Adipocyte (in vitro differentiated cells): ENCODE measurements around the gene TMEM204.

ENCODE experiments used
- DNase-seq: peaks from one replicate; pipeline ENCODE4 v3.0.0-alpha.2; 2015; ENCODE audit warnings: low read depth
- H3K27me3 ChIP-seq: replicated peaks from 2 replicates; pipeline ENCODE4 v1.7.0; 2013; ENCODE audit warnings: mild to moderate bottlenecking, low read length, moderate library complexity; ENCODE audit not compliant: control insufficient read depth, insufficient read depth
- H3K36me3 ChIP-seq: 2 replicates; pipeline ENCODE4 v1.7.0; 2013; ENCODE audit warnings: low read length, mild to moderate bottlenecking, moderate library complexity; ENCODE audit not compliant: control insufficient read depth, insufficient read depth, severe bottlenecking
- H3K4me1 ChIP-seq: 2 replicates; pipeline ENCODE4 v1.7.0; 2013; ENCODE audit warnings: mild to moderate bottlenecking, low read length, moderate library complexity; ENCODE audit not compliant: control insufficient read depth, insufficient read depth
- H3K4me3 ChIP-seq: 2 replicates; pipeline ENCODE4 v1.7.0; 2013; ENCODE audit warnings: mild to moderate bottlenecking, low read length, moderate library complexity
- H3K9ac ChIP-seq: 2 replicates; pipeline ENCODE4 v1.7.0; 2013; ENCODE audit warnings: mild to moderate bottlenecking, low read length, moderate library complexity
- H3K9me3 ChIP-seq: 2 replicates; pipeline ENCODE4 v1.7.0; 2013; ENCODE audit warnings: mild to moderate bottlenecking, low read length, moderate library complexity; ENCODE audit not compliant: control insufficient read depth

The TMEM204 gene

GRCh38 chr16:1543085-1543896 lies 9.8 kb downstream of the TMEM204 start:
- DNase-seq, result no peak
- H3K4me3 ChIP-seq, result no peak overlapping the region
- H3K9ac ChIP-seq, result no peak overlapping the region
- H3K27me3 ChIP-seq, result no peaks in the 10 kb centered on the region
- H3K4me1 ChIP-seq, result peaks cover 12% of the 10 kb centered on the region
- no peaks in the 10 kb centered on the region for H3K9me3 ChIP-seq
- peaks cover 18% of the 10 kb centered on the region for H3K36me3 ChIP-seq

GRCh38 chr16:1545044-1546040 lies 11.9 kb downstream of the TMEM204 start:
- Histone ChIP-seq H3K27me3 (no peaks in the 10 kb centered on the region), H3K4me3 (no peak overlapping the region), H3K4me1 (peaks cover 14% of the 10 kb centered on the region), H3K9ac (peak overlapping the region; percentile 38), H3K36me3 (peaks cover 17% of the 10 kb centered on the region), H3K9me3 (no peaks in the 10 kb centered on the region)
- no peak for DNase-seq

- no peak for DNase-seq
- H3K9me3 ChIP-seq, result no peaks in the 10 kb centered on the region
- peaks cover 17% of the 10 kb centered on the region for H3K4me1 ChIP-seq
- H3K4me3 ChIP-seq, result no peak overlapping the region
- no peaks in the 10 kb centered on the region for H3K27me3 ChIP-seq
- H3K9ac ChIP-seq, result no peak overlapping the region
- H3K36me3 ChIP-seq, result peaks cover 21% of the 10 kb centered on the region
Measured at GRCh38 chr16:1546430-1546829, 13.0 kb downstream of the TMEM204 start.

GRCh38 chr16:1548233-1548632 lies 14.8 kb downstream of the TMEM204 start:
- Histone ChIP-seq H3K4me3 (no peak overlapping the region), H3K27me3 (no peaks in the 10 kb centered on the region), H3K9ac (no peak overlapping the region), H3K9me3 (no peaks in the 10 kb centered on the region), H3K4me1 (peaks cover 17% of the 10 kb centered on the region), H3K36me3 (peaks cover 12% of the 10 kb centered on the region)
- peak; percentile 32 for DNase-seq

- H3K4me3 ChIP-seq, result no peak overlapping the region
- peaks cover 12% of the 10 kb centered on the region for H3K36me3 ChIP-seq
- no peak for DNase-seq
- H3K4me1 ChIP-seq, result peaks cover 12% of the 10 kb centered on the region
- H3K27me3 ChIP-seq, result no peaks in the 10 kb centered on the region
- H3K9me3 ChIP-seq, result no peaks in the 10 kb centered on the region
- no peak overlapping the region for H3K9ac ChIP-seq
Measured at GRCh38 chr16:1548727-1549126, 15.3 kb downstream of the TMEM204 start.

- DNase-seq, result no peak
- H3K9me3 ChIP-seq, result no peaks in the 10 kb centered on the region
Measured at GRCh38 chr16:1550069-1550468, 16.6 kb downstream of the TMEM204 start.

GRCh38 chr16:1550696-1551095 lies 17.2 kb downstream of the TMEM204 start:
- Histone ChIP-seq H3K27me3 (no peaks in the 10 kb centered on the region), H3K9ac (no peak overlapping the region), H3K9me3 (no peaks in the 10 kb centered on the region), H3K4me1 (peaks cover 5% of the 10 kb centered on the region), H3K36me3 (peaks cover 20% of the 10 kb centered on the region), H3K4me3 (no peak overlapping the region)
- DNase-seq, result no peak

More at GRCh38 chr16:1550069-1550468, 16.6 kb downstream of the TMEM204 start:
- Histone ChIP-seq H3K9ac (no peak overlapping the region), H3K4me1 (peaks cover 9% of the 10 kb centered on the region), H3K27me3 (no peaks in the 10 kb centered on the region), H3K4me3 (no peak overlapping the region), H3K36me3 (peaks cover 16% of the 10 kb centered on the region)

- Histone ChIP-seq H3K27me3 (no peaks in the 10 kb centered on the region), H3K9me3 (no peaks in the 10 kb centered on the region), H3K36me3 (peaks cover 22% of the 10 kb centered on the region), H3K9ac (no peak overlapping the region), H3K4me3 (no peak overlapping the region), H3K4me1 (peaks cover 5% of the 10 kb centered on the region)
- DNase-seq, result no peak
Measured at GRCh38 chr16:1551166-1551565, 17.7 kb downstream of the TMEM204 start.

- peaks cover 26% of the 10 kb centered on the region for H3K36me3 ChIP-seq
- peaks cover 5% of the 10 kb centered on the region for H3K4me1 ChIP-seq
- no peak overlapping the region for H3K9ac ChIP-seq
- H3K27me3 ChIP-seq, result no peaks in the 10 kb centered on the region
- H3K4me3 ChIP-seq, result no peak overlapping the region
- DNase-seq, result no peak
- H3K9me3 ChIP-seq, result no peaks in the 10 kb centered on the region
Measured at GRCh38 chr16:1552129-1552528, 18.7 kb downstream of the TMEM204 start.

GRCh38 chr16:1553946-1554825 lies 20.7 kb downstream of the TMEM204 start:
- H3K9me3 ChIP-seq, result no peaks in the 10 kb centered on the region
- no peak overlapping the region for H3K9ac ChIP-seq
- no peaks in the 10 kb centered on the region for H3K27me3 ChIP-seq
- DNase-seq, result no peak
- H3K4me3 ChIP-seq, result no peak overlapping the region
- peaks cover 5% of the 10 kb centered on the region for H3K4me1 ChIP-seq
- peaks cover 43% of the 10 kb centered on the region for H3K36me3 ChIP-seq
